Transverse colon (tissue), 4 donors: ENCODE data around the gene TXNRD3. TPM values are rescaled to one million over a fixed set of nuclear protein-coding genes. Genes with fewer than 3 reads are reported as not detected.

Source experiments
- DNase-seq: peaks from one replicate; pipeline ENCODE4 v3.0.0-alpha.2; 2019
- H3K27ac ChIP-seq, 4 donors: fragments of 200-600 bp; sonication (generic); 2 replicates each; pipeline ENCODE4 v1.5.1; 2016 to 2018; ENCODE audit warnings: inconsistent platforms in 4 of 4
- H3K27me3 ChIP-seq: fragments of 200-600 bp; sonication (generic); 2 replicates; pipeline ENCODE4 v1.5.1; 2017; ENCODE audit warnings: inconsistent platforms
- H3K36me3 ChIP-seq, 4 donors: fragments of 200-600 bp; sonication (generic); 2 replicates each; pipeline ENCODE4 v1.5.1; 2017 to 2019; ENCODE audit warnings: inconsistent platforms in 4 of 4
- H3K4me1 ChIP-seq, 4 donors: fragments of 200-600 bp; sonication (generic); 2 replicates each; pipeline ENCODE4 v1.5.1; 2017 to 2020; ENCODE audit warnings: inconsistent platforms in 4 of 4
- H3K4me3 ChIP-seq, 4 donors: fragments of 200-600 bp; sonication (generic); 1 replicate in 1 of 4; 2 replicates in 3 of 4; pipeline versions ENCODE4 v1.5.1 to v1.6.1; 2017 to 2019; ENCODE audit warnings: inconsistent platforms in 4 of 4
- H3K9me3 ChIP-seq, 2 donors: fragments of 200-600 bp; sonication (generic); 2 replicates each; pipeline ENCODE4 v1.5.1; 2017 to 2019; ENCODE audit warnings: inconsistent platforms in 2 of 2
- EP300 ChIP-seq: sonication (generic); formaldehyde crosslinking; IDR thresholded peaks from one replicate; pipeline ENCODE4 v1.6.1; 2017; ENCODE audit warnings: antibody characterized with exemption, low read depth
- POLR2A ChIP-seq: fragments of 450-650 bp; IDR thresholded peaks from one replicate; pipeline ENCODE4 v1.6.1; 2016; ENCODE audit warnings: antibody characterized with exemption, mild to moderate bottlenecking, moderate library complexity
- POLR2AphosphoS5 ChIP-seq, 3 donors: sonication (generic); formaldehyde crosslinking; IDR thresholded peaks; one replicate each; pipeline ENCODE4 v1.6.1; 2016; ENCODE audit warnings: antibody characterized with exemption in 3 of 3
- WGBS, 2 donors: methylation state at CpG; one replicate each; pipeline ENCODE4 v1.1.5; 2018; ENCODE audit warnings: low coverage in 1 of 2; 5-methylcytosine and 5-hydroxymethylcytosine counted together
- in situ Hi-C, 4 donors: fragments of 200-750 bp; cut with MboI; loops; one replicate each; pipeline versions ENCODE4 v1.15.0 to v1.15.1; 2017; ENCODE audit warnings: low sequenced_read_pairs in 3 of 4, low pct_ligation_motif_present in 1 of 4, low pct_unique_long_range_greater_than_20kb in 1 of 4
- intact Hi-C: fragments of 100-400 bp; cut with DNase I; formaldehyde crosslinking; loops from one replicate; pipeline ENCODE4 v1.15.1; 2023; ENCODE audit warnings: low total_unique reads
- total RNA-seq, 4 donors: library from RNA; depleted of rRNA; stranded (reverse); fragments of >200 nt; gene quantifications; one replicate each; pipeline ENCODE4 v1.1.0, GENCODE V29; 2016
- TF ChIP-seq, protein P1 (sequence below), 5 experiments: fragments of 200-600 bp in 3 of 5; fragments of 450-650 bp in 2 of 5; sonication (generic) in 3 of 5; IDR thresholded peaks; 1 replicate in 2 of 5; 2 replicates in 3 of 5; pipeline ENCODE4 v1.5.1; 2016 to 2017; ENCODE audit warnings: antibody characterized with exemption in 5 of 5, inconsistent platforms in 3 of 5, mild to moderate bottlenecking in 2 of 5, moderate library complexity in 1 of 5

TXNRD3 gene
- total RNA-seq, 4 donors from 2014 or later: 2.0 to 6.4 (median 3.5) TPM

DNA sequence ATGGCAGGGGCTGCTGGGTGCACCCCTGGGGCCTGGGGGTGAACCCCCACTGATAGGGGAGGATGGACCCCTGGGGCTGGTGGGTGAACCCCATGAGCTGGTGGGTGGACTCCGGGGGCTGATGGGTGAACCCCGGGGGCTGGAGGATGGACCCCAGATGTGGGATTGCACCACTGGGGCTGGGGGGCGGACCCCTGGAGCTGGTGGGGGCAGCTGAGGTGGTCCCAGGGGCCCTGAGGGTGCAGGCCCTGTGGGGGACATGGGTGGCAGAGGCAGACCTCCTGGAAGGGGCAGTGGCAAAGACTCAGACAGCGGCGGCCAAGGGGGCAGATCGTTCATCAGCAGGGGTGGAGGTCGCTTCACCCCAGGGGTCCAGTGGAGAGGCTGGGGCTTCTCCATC, 17.4 kb upstream of the TXNRD3 start:
- DNase-seq: no peak
- intact Hi-C loops: no loop called here
- Histone ChIP-seq H3K4me3 (no peak overlapping the region), H3K4me1 (no peaks in the 10 kb centered on the region), H3K36me3 (no peaks in the 10 kb centered on the region), H3K9me3 (peaks cover 0 to 4% of the 10 kb centered on the region in 2 donors), H3K27ac (no peak overlapping the region), H3K27me3 (peaks cover 9% of the 10 kb centered on the region)
- TF ChIP-seq POLR2AphosphoS5 (IDR thresholded peaks at IDR 0.05) (no peak), POLR2A (no peak), EP300 (no peak)
- TF ChIP-seq, protein P1, sequence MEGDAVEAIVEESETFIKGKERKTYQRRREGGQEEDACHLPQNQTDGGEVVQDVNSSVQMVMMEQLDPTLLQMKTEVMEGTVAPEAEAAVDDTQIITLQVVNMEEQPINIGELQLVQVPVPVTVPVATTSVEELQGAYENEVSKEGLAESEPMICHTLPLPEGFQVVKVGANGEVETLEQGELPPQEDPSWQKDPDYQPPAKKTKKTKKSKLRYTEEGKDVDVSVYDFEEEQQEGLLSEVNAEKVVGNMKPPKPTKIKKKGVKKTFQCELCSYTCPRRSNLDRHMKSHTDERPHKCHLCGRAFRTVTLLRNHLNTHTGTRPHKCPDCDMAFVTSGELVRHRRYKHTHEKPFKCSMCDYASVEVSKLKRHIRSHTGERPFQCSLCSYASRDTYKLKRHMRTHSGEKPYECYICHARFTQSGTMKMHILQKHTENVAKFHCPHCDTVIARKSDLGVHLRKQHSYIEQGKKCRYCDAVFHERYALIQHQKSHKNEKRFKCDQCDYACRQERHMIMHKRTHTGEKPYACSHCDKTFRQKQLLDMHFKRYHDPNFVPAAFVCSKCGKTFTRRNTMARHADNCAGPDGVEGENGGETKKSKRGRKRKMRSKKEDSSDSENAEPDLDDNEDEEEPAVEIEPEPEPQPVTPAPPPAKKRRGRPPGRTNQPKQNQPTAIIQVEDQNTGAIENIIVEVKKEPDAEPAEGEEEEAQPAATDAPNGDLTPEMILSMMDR (IDR thresholded peaks at IDR 0.05): no peak
- in situ Hi-C loops: no loop called here
- WGBS, 2 donors: 93% methylated on average over 7 of the region's 7 CpGs; no CpG with 5 or more reads in 1 of the 2 donors

DNA sequence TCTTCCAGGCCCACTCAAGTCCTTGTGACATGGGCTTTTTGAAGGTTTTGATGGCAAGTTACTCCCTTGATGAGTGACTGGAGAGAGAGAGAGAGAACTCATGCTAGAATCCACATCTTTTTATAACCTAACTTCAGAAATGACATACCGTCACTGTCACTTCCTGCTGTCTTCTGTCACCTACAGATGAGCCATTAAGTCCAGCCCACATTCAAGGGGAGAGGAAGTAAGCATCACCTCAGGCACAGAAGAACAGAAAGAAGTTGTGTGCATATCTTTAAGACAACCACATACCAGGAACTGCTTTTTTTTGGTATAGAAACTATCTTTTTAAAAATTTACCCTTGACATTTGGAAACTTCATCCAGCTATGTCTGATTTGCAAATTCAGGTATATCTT, 16.6 kb upstream of the TXNRD3 start:
- TF ChIP-seq POLR2A (no peak), POLR2AphosphoS5 (IDR thresholded peaks at IDR 0.05) (no peak), EP300 (no peak)
- TF ChIP-seq, protein P1 (IDR thresholded peaks at IDR 0.05): no peak
- Histone ChIP-seq H3K36me3 (no peaks in the 10 kb centered on the region), H3K27me3 (peaks cover 1% of the 10 kb centered on the region), H3K9me3 (peaks cover 0 to 4% of the 10 kb centered on the region in 2 donors), H3K27ac (no peak overlapping the region), H3K4me3 (no peak overlapping the region), H3K4me1 (no peaks in the 10 kb centered on the region)
- WGBS, 2 donors: 48% methylated on average over 1 of the region's 1 CpG; no CpG with 5 or more reads in 1 of the 2 donors
- intact Hi-C loops: no loop called here
- in situ Hi-C loops: no loop called here
- DNase-seq: no peak

DNA sequence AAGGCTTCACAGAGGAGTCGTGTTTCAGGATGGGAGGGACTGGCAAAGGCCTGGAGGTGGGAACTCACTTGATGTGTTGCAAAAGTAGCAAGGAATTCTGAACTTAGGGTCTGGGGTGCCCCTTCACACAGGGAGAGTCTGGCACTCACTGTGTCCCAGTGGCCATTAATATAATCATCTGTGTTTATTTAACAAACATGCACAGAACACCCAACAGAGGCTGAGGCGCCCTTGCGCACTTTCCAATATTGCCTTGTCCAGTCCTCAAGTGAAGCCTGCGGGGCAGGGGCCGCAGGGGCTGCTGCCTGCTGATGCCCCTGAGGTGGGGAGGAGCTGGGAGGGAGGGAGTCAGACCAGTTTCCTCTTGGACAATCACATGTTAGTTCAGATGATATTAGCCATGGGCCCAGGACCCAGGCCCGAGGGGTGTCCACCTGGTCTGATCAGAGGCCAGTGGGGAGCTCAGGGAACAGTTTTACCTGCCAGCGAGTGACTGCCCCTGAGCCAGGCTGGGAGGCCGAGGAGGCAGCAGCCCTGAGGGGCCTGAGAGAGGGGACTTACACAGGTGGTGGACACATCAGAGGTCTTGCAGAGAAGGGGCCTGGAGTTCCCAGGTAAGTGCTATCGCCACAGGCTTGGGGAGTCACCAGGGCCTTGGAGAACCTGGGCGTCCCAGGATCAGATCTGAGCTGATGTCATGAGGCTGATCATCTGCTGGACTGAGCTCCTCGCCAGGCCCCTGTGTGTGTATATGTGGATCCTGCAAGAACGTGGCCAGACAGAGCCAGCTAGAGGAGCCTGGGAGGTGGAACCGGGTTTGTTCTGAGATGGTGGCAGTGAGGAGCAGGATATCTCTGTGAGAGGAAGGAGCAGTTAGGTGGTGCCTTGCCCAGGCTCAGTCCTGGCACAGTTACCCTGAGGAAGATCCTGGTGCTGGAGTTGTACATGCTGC, 13.8 kb upstream of the TXNRD3 start:
- Histone ChIP-seq H3K9me3 (no peaks in the 10 kb centered on the region), H3K27me3 (no peaks in the 10 kb centered on the region), H3K36me3 (no peaks in the 10 kb centered on the region), H3K4me3 (no peak overlapping the region), H3K4me1 (no peaks in the 10 kb centered on the region), H3K27ac (no peak overlapping the region)
- DNase-seq: no peak
- 63 to 83% methylated on average over 4 to 13 of the region's 13 CpGs for WGBS, 2 donors
- intact Hi-C loops (no loop called here), in situ Hi-C loops (no loop called here)
- TF ChIP-seq EP300: no peak
- no peak for TF ChIP-seq POLR2AphosphoS5 (IDR thresholded peaks at IDR 0.05)
- TF ChIP-seq, protein P1 (IDR thresholded peaks at IDR 0.05): no peak
- no peak for TF ChIP-seq POLR2A

DNA sequence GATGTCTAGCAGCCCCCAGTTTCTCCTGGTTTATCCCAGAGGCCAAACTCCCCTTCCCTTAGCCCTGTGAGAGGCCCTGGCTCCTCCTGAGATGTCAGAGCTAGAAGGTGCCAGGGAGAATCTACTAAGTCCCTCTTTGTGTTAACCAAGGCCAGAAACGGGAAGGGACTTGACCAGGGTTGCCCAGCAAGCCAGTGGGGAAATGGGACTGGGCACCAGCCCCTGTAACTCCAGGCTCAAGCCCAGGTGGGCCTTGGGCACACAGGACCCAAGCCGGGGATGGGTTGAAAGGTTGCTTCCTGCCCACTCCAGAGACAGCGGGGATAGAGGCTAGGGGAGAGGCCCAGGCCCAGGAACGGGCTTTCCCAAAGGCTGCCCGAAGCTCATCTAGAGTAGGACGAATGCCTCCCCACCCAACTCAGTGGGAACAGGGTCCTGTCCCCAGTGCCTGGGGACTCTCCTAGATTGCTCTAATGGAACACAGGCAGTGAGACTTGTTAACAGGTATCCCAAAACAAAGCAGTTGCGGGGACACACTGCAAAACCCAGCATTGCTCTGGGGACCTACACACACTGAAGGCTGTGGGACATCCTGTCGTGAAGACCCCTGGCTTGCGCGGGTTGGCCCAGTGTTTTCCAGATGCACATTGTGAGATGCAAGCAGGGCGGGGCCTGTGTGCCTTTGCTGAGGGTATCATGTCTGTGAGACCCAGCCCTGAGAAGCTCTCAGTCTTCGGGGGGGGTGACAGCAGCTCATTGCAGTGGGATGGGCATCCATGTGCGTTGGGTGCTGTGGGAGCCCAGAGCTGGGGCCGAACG, 12.9 kb upstream of the TXNRD3 start:
- 91 to 100% methylated on average over 2 to 15 of the region's 15 CpGs for WGBS, 2 donors
- DNase-seq: no peak
- in situ Hi-C loops: no loop called here

More for the DNA sequence above, 12.9 kb upstream of the TXNRD3 start:
- TF ChIP-seq EP300: no peak
- no peak for TF ChIP-seq POLR2AphosphoS5 (IDR thresholded peaks at IDR 0.05)
- TF ChIP-seq, protein P1 (IDR thresholded peaks at IDR 0.05): no peak
- TF ChIP-seq POLR2A: no peak
- no peaks in the 10 kb centered on the region for H3K4me1 ChIP-seq
- no peak overlapping the region for H3K4me3 ChIP-seq
- H3K27me3 ChIP-seq: peaks cover 3% of the 10 kb centered on the region
- H3K27ac ChIP-seq: no peak overlapping the region
- no peaks in the 10 kb centered on the region for H3K9me3 ChIP-seq
- H3K36me3 ChIP-seq: no peaks in the 10 kb centered on the region
- intact Hi-C loops: no loop called here
